NT2/D1 (cell line): ENCODE results near the gene IGLL5.

Source experiments
- DNase-seq: peaks from one replicate; pipeline ENCODE4 v3.0.0-alpha.2; 2011; ENCODE audit warnings: low read depth, low spot score
- H3K27me3 ChIP-seq: 2 replicates; pipeline ENCODE4 v1.6.0; 2011; ENCODE audit warnings: mild to moderate bottlenecking; ENCODE audit not compliant: insufficient read length, insufficient read depth
- H3K36me3 ChIP-seq: 2 replicates; pipeline ENCODE4 v1.6.1; 2011; ENCODE audit warnings: mild to moderate bottlenecking, low read length, mixed read lengths; ENCODE audit not compliant: insufficient read depth, insufficient read length
- H3K4me1 ChIP-seq: 2 replicates; pipeline ENCODE4 v1.5.1; 2011; ENCODE audit not compliant: insufficient read depth, insufficient read length
- H3K4me3 ChIP-seq: 2 replicates; pipeline ENCODE4 v1.5.1; 2011; ENCODE audit warnings: low read depth; ENCODE audit not compliant: insufficient read length
- H3K9ac ChIP-seq: 2 replicates; pipeline ENCODE4 v1.6.0; 2011; ENCODE audit warnings: low read depth; ENCODE audit not compliant: insufficient read length
- H3K9me3 ChIP-seq: 2 replicates; pipeline ENCODE4 v1.5.1; 2011; ENCODE audit warnings: mild to moderate bottlenecking, low read length; ENCODE audit not compliant: insufficient read depth
- SUZ12 ChIP-seq: IDR thresholded peaks from 2 replicates; pipeline ENCODE4 v1.6.1; 2011; ENCODE audit not compliant: insufficient read length, insufficient read depth; ENCODE audit errors: extremely low read depth
- YY1 ChIP-seq: IDR thresholded peaks from 2 replicates; pipeline ENCODE4 v1.6.1; 2011; ENCODE audit not compliant: insufficient read length, insufficient read depth
- ZNF274 ChIP-seq: IDR thresholded peaks from 2 replicates; pipeline ENCODE4 v1.6.1; 2011; ENCODE audit warnings: mild to moderate bottlenecking, low read depth, low read length

IGLL5 gene

DNA sequence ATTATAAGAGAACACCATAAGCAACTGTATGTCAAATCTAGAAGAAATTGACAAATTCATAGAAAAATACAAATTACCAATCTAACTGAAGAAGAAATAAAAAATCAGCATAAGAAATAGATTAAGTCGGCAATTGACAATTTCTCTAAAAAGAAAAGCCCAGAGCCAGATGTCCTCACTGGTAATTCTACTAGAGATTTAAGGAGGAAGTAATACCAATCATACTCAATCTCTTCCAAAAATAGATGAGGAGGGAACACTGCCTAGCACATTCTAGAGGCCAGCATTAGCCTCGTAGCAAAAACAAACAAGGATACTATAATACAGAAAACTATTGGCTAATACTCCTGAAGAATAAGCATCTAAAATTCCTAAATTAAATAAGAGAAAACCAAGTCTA lies 40.4 kb upstream of the IGLL5 start:
- Histone ChIP-seq H3K4me3 (no peak overlapping the region), H3K9ac (no peak overlapping the region), H3K36me3 (no peaks in the 10 kb centered on the region), H3K9me3 (no peaks in the 10 kb centered on the region), H3K27me3 (peaks cover 99% of the 10 kb centered on the region), H3K4me1 (no peaks in the 10 kb centered on the region)
- TF ChIP-seq YY1 (no peak), ZNF274 (no peak), SUZ12 (no peak)
- no peak for DNase-seq

DNA sequence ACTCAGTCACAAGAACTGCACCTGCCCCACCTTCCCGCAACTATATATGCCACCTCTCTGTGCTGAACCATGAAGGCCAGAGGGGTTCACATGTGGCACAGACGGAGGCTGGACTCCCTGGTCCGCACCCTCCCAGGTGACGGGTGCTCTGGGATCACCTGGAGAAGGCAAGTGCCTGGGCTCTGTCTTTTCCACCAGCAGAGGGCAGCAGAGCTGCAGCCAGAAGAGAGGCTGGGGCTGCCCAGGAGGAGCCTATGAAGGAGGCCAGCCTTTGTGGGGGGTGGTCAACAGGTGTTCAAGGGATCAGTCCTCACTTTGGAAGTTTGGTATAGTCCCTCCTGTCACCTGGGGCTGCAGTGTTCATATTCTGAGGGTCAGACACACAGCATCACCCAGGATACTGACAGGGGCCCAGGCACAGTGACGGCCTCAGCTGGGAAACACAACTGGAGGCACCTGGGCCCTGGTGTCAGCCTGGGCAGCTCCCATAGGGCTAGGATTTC lies 39.2 kb upstream of the IGLL5 start:
- H3K36me3 ChIP-seq, result no peaks in the 10 kb centered on the region
- H3K27me3 ChIP-seq, result peaks cover 99% of the 10 kb centered on the region
- peak; percentile 28 for DNase-seq
- H3K4me3 ChIP-seq, result no peak overlapping the region
- H3K9me3 ChIP-seq, result no peaks in the 10 kb centered on the region
- H3K9ac ChIP-seq, result no peak overlapping the region
- no peaks in the 10 kb centered on the region for H3K4me1 ChIP-seq
- TF ChIP-seq SUZ12 (no peak), YY1 (no peak), ZNF274 (no peak)

DNA sequence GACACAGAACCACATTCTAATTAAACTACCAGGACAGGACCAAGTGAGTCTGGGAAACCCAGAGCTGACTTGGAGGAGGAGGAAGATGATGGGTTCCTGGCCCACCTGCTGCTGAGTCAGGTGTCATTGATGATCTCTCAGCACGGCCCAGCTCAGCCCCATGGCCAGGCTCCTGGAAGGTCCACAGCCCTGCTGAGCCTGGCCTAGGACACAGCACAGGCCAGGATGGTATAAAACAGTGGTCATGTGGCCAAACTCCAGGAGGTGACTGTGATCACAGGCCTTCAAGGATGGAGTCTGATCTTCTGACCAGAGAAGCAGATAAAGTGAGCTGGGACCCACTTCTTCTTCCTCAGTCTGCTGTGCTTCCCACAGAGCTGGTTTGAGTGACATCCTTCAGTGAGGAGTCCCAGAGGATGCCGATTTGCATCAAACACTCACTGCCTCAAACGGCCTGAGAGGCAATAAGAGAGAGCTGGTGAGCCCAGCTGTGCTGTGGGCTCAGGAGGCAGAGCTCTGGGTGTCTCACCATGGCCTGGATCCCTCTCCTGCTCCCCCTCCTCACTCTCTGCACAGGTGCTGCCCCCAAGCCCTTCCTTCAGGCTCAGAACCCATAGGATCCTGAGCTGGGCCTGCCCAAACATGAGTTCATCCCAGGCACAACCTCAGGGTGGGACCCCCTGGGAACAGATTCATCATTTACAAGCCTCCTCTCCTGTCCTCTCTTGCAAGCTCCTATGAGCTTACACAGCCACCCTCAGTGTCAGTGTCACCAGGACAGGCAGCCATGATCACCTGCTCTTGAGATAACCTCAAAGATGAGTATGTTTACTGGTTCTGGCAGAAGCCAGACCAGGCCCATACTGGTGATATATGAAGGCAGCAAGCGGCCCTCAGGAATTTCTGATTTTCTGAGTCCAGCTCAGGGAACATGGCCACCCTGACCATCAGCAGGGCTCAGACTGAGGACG lies 37.7 kb upstream of the IGLL5 start:
- Histone ChIP-seq H3K4me1 (no peaks in the 10 kb centered on the region), H3K9ac (no peak overlapping the region), H3K9me3 (no peaks in the 10 kb centered on the region), H3K36me3 (no peaks in the 10 kb centered on the region), H3K4me3 (no peak overlapping the region), H3K27me3 (peaks cover 99% of the 10 kb centered on the region)
- TF ChIP-seq YY1 (no peak), SUZ12 (no peak), ZNF274 (no peak)
- no peak for DNase-seq

DNA sequence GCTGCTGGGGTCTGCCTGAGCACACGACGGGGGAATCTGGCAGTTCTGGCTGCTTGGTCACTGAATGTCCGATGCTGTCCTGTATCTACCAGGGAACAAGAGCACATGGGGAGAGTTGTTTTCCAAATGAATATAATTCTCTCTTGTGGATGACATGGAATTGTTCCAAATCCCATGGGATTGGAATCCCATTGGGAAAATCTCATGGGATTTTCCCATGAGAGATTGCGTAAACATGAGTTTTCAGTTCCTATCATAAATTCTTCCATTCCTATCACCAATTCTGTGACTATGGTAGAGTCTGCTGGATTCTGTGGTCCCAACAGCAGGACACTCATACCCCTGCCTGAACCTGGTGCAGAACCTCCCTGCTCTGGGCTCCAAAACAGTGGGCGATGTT lies 35.6 kb upstream of the IGLL5 start:
- no peaks in the 10 kb centered on the region for H3K36me3 ChIP-seq
- no peak overlapping the region for H3K4me3 ChIP-seq
- no peak overlapping the region for H3K9ac ChIP-seq
- peaks cover 98% of the 10 kb centered on the region for H3K27me3 ChIP-seq
- no peaks in the 10 kb centered on the region for H3K4me1 ChIP-seq
- TF ChIP-seq YY1, result no peak
- no peak for TF ChIP-seq ZNF274
- no peak for TF ChIP-seq SUZ12
- no peak for DNase-seq
- no peaks in the 10 kb centered on the region for H3K9me3 ChIP-seq

DNA sequence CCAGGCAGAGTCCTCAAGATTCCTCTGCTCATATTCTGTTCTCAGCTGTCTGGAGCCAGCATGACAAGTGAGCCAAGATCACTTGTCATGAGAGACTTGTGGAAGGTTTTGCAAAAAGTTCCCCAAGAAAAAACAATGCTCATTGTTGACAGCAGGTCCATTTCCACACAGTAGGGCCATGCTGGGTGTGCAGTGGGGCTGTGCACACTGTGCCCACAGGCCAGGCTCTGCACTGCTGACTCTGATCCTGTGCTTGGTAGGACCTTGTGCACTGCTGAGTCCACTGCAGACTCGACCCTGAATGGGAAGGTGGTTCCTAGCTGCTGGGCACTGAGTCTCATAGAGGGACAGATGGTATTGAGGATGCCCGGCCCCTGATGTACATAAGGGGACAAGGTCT lies 33.9 kb upstream of the IGLL5 start:
- Histone ChIP-seq H3K4me3 (no peak overlapping the region), H3K27me3 (peaks cover 98% of the 10 kb centered on the region), H3K9ac (no peak overlapping the region), H3K9me3 (no peaks in the 10 kb centered on the region), H3K36me3 (no peaks in the 10 kb centered on the region), H3K4me1 (no peaks in the 10 kb centered on the region)
- no peak for TF ChIP-seq SUZ12
- TF ChIP-seq ZNF274, result no peak
- TF ChIP-seq YY1, result no peak
- DNase-seq, result no peak

DNA sequence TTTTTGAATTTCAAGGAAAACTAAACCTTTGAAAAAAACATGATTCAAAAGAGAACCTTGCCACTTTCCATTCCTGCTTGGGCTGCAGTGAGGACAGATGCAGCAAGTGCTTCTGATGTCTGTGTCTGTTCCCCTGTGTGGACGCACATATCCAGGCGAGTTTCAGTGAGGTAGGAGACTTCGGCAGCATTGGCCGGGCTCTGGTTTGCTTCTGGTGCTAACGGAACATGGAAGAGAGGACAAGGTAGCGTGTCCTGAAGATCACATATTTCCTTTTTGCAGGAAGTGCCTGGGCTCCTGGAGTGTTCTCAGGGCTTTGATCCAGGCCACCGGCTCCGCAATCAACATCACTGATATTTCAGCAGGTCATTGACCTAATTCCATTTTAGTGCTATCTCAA lies 33.1 kb upstream of the IGLL5 start:
- Histone ChIP-seq H3K4me3 (no peak overlapping the region), H3K9me3 (no peaks in the 10 kb centered on the region), H3K27me3 (peaks cover 98% of the 10 kb centered on the region), H3K9ac (no peak overlapping the region), H3K4me1 (no peaks in the 10 kb centered on the region), H3K36me3 (no peaks in the 10 kb centered on the region)
- no peak for DNase-seq
- TF ChIP-seq SUZ12, result no peak
- TF ChIP-seq ZNF274, result no peak
- TF ChIP-seq YY1, result no peak

DNA sequence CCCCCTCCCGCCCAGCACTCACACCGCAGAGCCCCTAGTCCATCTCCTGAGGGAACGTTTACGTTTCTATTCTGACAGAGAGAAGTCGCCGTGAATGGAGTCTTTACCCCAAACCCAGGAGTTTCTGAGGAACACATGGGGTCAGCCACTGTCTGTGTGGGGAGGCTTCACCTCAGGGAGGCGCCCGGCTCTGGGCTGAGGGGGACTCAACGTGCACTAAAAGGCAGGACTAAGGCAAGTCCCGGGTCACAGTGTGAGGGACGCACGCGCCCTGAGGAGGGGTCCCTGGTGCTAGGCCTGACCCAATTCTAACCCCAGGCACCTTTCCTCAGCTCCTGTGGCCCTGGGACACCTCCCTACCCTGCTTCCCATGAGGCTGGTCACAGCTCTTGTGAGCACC lies 32.5 kb upstream of the IGLL5 start:
- Histone ChIP-seq H3K27me3 (peaks cover 98% of the 10 kb centered on the region), H3K9ac (no peak overlapping the region), H3K9me3 (no peaks in the 10 kb centered on the region), H3K36me3 (no peaks in the 10 kb centered on the region), H3K4me3 (no peak overlapping the region), H3K4me1 (no peaks in the 10 kb centered on the region)
- TF ChIP-seq YY1 (no peak), ZNF274 (no peak), SUZ12 (no peak)
- no peak for DNase-seq
